ENCODE measurements around the gene MMP28. TPM values are rescaled to one million over a fixed set of nuclear protein-coding genes. Genes with fewer than 3 reads are reported as not detected.

The MMP28 gene
- polyA plus RNA-seq, 1 experiment = 0.28 TPM

DNA sequence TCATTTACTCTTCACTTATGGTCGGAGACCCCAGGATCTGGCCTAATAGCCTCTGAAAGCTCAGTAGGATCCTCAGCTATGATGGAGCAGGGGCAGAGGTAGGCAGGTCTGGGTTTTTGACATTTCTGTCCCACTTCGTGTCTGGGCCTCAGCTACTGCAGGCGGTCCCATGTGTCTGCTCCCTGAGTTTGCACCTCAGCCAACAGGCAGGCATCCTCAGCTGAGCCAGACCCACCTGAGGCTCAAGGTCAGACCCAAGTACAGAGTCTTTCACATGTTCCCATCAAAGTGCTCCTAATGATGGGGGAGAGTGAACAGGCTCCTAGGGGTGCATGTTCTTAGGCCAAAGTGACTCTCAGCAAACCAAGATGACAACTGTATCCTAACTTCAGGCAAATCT lies 66.9 kb downstream of the MMP28 start:
- Histone ChIP-seq H3K27me3 (ENCODE audit: control insufficient read depth, insufficient read depth, low read length) (no peaks in the 10 kb centered on the region), H3K4me3 (ENCODE audit: low read depth, low read length) (no peak overlapping the region), H3K36me3 (ENCODE audit: control insufficient read depth, insufficient read depth, low read length) (peaks cover 4% of the 10 kb centered on the region)
- DNase-seq (ENCODE audit: low read depth) = no peak
- CTCF ChIA-PET = interaction anchor here (1.0 to 5.6 kb wide), 6 partner anchors 12 to 116 kb away, joined by 4 to 27 read pairs (median 11); no protein-coding TSS in a partner anchor
- TF ChIP-seq, protein P1, sequence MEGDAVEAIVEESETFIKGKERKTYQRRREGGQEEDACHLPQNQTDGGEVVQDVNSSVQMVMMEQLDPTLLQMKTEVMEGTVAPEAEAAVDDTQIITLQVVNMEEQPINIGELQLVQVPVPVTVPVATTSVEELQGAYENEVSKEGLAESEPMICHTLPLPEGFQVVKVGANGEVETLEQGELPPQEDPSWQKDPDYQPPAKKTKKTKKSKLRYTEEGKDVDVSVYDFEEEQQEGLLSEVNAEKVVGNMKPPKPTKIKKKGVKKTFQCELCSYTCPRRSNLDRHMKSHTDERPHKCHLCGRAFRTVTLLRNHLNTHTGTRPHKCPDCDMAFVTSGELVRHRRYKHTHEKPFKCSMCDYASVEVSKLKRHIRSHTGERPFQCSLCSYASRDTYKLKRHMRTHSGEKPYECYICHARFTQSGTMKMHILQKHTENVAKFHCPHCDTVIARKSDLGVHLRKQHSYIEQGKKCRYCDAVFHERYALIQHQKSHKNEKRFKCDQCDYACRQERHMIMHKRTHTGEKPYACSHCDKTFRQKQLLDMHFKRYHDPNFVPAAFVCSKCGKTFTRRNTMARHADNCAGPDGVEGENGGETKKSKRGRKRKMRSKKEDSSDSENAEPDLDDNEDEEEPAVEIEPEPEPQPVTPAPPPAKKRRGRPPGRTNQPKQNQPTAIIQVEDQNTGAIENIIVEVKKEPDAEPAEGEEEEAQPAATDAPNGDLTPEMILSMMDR (IDR thresholded peaks at IDR 0.05; ENCODE audit: insufficient read depth, low read depth, low read length) = no peak
- POLR2A ChIA-PET = no interaction called here

DNA sequence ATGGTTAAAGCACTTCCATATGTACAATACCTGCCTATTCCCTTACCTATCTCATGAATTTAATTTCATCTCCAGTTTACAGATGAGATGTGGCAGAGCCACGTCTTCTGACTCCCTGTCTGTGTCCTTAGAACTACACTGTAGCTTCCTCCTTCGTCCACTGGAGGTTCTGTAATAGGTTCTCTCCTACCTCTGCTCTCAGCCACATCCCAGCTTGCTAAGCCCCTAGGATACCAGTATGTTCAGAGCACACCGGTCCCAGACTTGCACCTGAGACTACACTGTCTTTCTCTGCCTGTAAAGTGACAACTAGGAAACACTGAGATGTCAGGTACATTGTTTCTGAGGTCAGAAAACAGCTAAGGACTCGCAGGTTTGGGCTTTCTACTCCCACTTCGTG lies 67.8 kb downstream of the MMP28 start:
- peaks cover 4% of the 10 kb centered on the region; the same call in 1 of the 2 replicates for H3K36me3 ChIP-seq (ENCODE audit: control insufficient read depth, insufficient read depth, low read length)
- no peak for DNase-seq (ENCODE audit: low read depth)
- H3K4me3 ChIP-seq (ENCODE audit: low read depth, low read length) = no peak overlapping the region
- ChIA-PET POLR2A (no interaction called here), CTCF (interaction anchor here (0.6 to 3.9 kb wide), 9 partner anchors 8 to 115 kb away, joined by 3 to 18 read pairs (median 7); no protein-coding TSS in a partner anchor)
- no peaks in the 10 kb centered on the region for H3K27me3 ChIP-seq (ENCODE audit: control insufficient read depth, insufficient read depth, low read length)
- TF ChIP-seq, protein P1 (IDR thresholded peaks at IDR 0.05; ENCODE audit: insufficient read depth, low read depth, low read length) = no peak

DNA sequence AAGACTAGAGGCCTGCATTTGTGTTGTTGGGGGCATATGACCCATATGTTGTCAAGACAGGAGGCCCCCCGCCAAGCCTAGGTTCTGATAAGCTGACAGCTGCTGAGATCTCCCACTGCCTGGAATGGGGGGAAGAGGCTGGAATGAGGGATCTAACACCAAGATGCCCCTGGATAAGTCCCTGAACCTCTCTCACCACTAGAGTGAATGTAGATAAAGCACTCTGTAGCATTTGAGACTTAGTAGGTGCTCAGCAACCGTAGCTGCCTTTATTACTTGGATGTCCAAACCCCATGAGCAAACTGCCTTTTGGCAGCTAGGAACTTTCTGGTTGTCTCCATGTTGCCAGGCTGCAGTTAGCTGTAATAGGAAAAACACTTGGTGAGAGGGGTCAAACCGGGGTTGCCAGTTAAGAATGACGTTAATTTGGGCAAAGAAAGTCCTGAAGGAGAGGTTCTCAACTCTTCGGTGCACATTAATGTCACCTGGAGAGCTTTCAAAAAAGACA lies 68.4 kb downstream of the MMP28 start:
- CTCF ChIA-PET = interaction anchor here (0.7 to 3.9 kb wide), 9 partner anchors 9 to 114 kb away, joined by 3 to 18 read pairs (median 7); no protein-coding TSS in a partner anchor
- TF ChIP-seq, protein P1 (IDR thresholded peaks at IDR 0.05; ENCODE audit: insufficient read depth, low read depth, low read length) = no peak
- POLR2A ChIA-PET = interaction anchor here (0.7 kb wide), 1 partner anchor 818 kb away, joined by 10 read pairs; the partner anchor contains the start of gene GGNBP2
- Histone ChIP-seq H3K36me3 (ENCODE audit: control insufficient read depth, insufficient read depth, low read length) (peaks cover 4% of the 10 kb centered on the region; the same call in 1 of the 2 replicates), H3K4me3 (ENCODE audit: low read depth, low read length) (no peak overlapping the region), H3K27me3 (ENCODE audit: control insufficient read depth, insufficient read depth, low read length) (no peaks in the 10 kb centered on the region)
- DNase-seq (ENCODE audit: low read depth) = no peak

DNA sequence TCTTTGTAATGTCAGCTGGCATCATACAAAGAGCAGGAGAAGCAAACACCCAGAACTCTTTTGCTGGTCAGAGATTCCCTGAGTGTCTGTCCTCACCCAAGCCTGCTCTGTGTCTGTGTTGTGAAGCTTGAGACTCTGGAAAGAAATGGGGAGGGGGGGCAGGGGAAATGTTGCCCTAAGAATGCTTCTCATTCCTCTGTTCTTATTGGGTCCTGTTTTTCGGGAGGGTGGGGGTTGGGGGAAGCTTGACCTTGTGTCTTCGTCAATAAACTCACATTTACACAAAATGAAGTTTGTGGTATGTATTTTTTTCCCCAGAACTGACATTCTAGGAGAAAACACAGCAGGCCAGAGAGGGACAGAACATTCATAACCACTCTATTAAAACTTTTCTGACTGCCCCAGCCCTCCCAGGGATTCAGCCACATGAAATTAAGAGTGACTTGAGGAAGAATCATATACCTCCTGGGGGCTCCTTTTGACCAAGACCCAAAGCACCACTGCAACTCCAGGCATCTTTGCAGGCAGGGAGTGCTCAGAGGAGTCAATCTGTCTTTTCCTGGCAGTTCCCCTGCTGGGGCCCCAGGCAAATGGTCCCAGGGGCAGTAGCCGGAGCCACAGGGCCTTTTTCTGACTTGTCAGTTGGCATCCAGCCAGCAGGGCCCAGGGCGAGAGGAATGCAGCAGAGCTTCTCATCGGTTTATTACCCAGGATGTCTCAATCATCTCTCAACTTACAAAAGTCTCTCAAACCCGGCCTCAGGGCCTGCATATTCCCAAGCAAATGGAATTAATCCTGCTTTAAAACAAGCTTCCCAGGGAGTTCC lies 69.1 kb downstream of the MMP28 start:
- peak; percentile 69 for DNase-seq (ENCODE audit: low read depth)
- Histone ChIP-seq H3K27me3 (ENCODE audit: control insufficient read depth, insufficient read depth, low read length) (no peaks in the 10 kb centered on the region), H3K4me3 (ENCODE audit: low read depth, low read length) (no peak overlapping the region), H3K36me3 (ENCODE audit: control insufficient read depth, insufficient read depth, low read length) (peaks cover 5% of the 10 kb centered on the region)
- ChIA-PET CTCF (interaction anchor here (0.7 to 3.9 kb wide), 7 partner anchors 9 to 113 kb away, joined by 3 to 18 read pairs (median 7); no protein-coding TSS in a partner anchor), POLR2A (interaction anchor here (0.6 to 0.7 kb wide), 2 partner anchors 111 to 819 kb away, joined by 10 to 11 read pairs; partner anchors contain the start of gene GGNBP2)
- TF ChIP-seq, protein P1 (IDR thresholded peaks at IDR 0.05; ENCODE audit: insufficient read depth, low read depth, low read length) = no peak

DNA sequence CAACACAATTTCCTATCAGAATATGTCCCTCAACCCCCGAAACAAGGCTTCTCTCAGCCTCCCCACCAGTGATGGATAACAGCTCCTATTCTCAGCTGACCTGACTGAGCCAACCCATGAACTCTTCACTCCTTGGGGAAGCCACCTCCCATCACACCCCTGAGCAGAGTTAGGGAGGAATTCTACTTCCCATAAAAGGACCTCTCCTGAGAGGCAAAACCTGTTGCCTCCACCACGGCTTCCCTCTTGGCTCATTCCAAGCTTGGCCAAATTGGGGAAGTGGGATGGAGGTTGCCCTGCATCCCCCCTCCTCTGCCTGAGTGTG lies 69.7 kb downstream of the MMP28 start:
- no peak for DNase-seq (ENCODE audit: low read depth)
- CTCF ChIA-PET = interaction anchor here (2.0 to 3.9 kb wide), 3 partner anchors 9 to 113 kb away, joined by 13 to 18 read pairs (median 15); no protein-coding TSS in a partner anchor
- POLR2A ChIA-PET = interaction anchor here (0.6 kb wide), 1 partner anchor 112 kb away, joined by 11 read pairs; no protein-coding TSS in a partner anchor
- peaks cover 5% of the 10 kb centered on the region for H3K36me3 ChIP-seq (ENCODE audit: control insufficient read depth, insufficient read depth, low read length)
- H3K27me3 ChIP-seq (ENCODE audit: control insufficient read depth, insufficient read depth, low read length) = no peaks in the 10 kb centered on the region
- no peak overlapping the region for H3K4me3 ChIP-seq (ENCODE audit: low read depth, low read length)
- TF ChIP-seq, protein P1 (IDR thresholded peaks at IDR 0.05; ENCODE audit: insufficient read depth, low read depth, low read length) = no peak

Data from BJ (cell line).